ENCODE measurements around the gene IGSF9. TPM values are rescaled to one million over a fixed set of nuclear protein-coding genes. Genes with fewer than 3 reads are reported as not detected.

Gene IGSF9
- total and polyA plus RNA-seq, 10 of the 15 experiments (the other 5 are each of a cell fraction or from before 2014, with no cell fraction given), result 0.04 to 0.07 TPM; not detected in 8

DNA sequence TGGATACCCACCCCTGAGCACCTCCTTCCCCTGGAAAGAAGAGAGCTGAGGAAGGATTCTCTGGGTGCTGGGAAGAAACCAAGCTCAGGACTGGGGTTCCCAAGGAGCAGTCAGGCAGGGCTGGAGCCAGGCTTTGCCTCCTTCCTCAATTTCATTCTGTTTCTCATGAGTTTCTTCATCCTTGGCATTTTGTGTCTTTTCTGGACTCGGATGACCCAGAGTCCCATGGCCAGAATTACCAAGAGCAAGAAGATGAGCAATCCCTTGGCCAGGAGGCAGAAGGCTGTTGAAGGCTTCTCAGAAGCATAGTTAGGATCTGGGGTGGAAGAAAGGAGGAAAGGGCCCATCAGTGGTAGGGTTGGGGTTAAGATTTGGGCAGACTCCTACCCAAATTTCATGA is 6.1 kb upstream of the IGSF9 start (continued):
- no peak for TF ChIP-seq ASH2L (IDR thresholded peaks at IDR 0.05; ENCODE audit: borderline replicate concordance, low read depth)
- TF ChIP-seq SREBF2 (IDR thresholded peaks at IDR 0.05; ENCODE audit: low read length), result no peak
- no peak for TF ChIP-seq RBBP5 (conservative IDR thresholded peaks at IDR 0.05)
- TF ChIP-seq MXI1 (IDR thresholded peaks at IDR 0.05; ENCODE audit: low read depth, low read length), result no peak
- TF ChIP-seq POU2F2 (IDR thresholded peaks at IDR 0.05; ENCODE audit: borderline replicate concordance, low read depth, low read length), result no peak

DNA sequence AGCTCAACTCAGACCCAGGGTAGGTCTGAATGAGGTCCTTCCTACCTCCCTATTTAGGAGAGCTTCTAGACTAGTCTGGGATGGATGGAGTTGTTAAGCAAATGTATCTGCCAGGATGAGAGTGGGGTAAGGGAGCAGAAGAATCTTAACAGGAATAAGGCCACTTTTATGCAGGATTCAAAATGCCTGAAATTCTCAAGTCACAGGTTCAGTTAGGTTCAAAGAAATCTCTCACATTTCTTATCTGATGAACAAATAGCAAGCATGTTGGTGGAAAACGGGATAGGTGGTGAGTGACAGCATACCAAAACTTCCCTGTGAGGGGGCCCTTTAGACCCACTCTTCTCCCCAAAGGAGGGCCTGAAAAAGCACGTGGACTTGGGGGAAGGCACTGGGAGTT is 5.6 kb upstream of the IGSF9 start:
- ChIA-PET RAD21 (ENCODE audit: unreplicated experiment) (no interaction called here), SMC1A (ENCODE audit: uncharacterized antibody, unreplicated experiment) (interaction anchor here (3.1 kb wide), 1 partner anchor 55 kb away, joined by 11 read pairs; no protein-coding TSS in a partner anchor), POLR2A (no interaction called here), CTCF (interaction anchor here (0.6 kb wide), 1 partner anchor 55 kb away, joined by 3 read pairs; no protein-coding TSS in a partner anchor)
- Histone ChIP-seq H3K36me3 (ENCODE audit: control insufficient read depth in 2 of 2, insufficient read depth in 2 of 2, low read length in 1 of 2) (no peaks in the 10 kb centered on the region), H3K4me1 (ENCODE audit: control insufficient read depth, insufficient read depth, low read length) (no peaks in the 10 kb centered on the region), H3K27me3 (replicated peaks in 1 of 2; ENCODE audit: control insufficient read depth in 2 of 2, insufficient read depth in 2 of 2, low read length in 1 of 2) (peaks cover 4 to 5% of the 10 kb centered on the region in 2 experiments), H3K9ac (ENCODE audit: control insufficient read depth, insufficient read depth, low read length) (no peak overlapping the region), H3K9me3 (replicated peaks; ENCODE audit: control insufficient read depth, insufficient read depth, low read length) (no peaks in the 10 kb centered on the region), H3K27ac (ENCODE audit: control insufficient read depth, insufficient read depth) (no peak overlapping the region), H3K79me2 (ENCODE audit: control insufficient read depth, insufficient read depth, low read length) (no peaks in the 10 kb centered on the region), H4K20me1 (ENCODE audit: control insufficient read depth, insufficient read depth) (no peaks in the 10 kb centered on the region), H3K4me3 (no peak overlapping the region), H3K4me2 (ENCODE audit: control insufficient read depth, insufficient read depth) (no peak overlapping the region), H2AFZ (ENCODE audit: control insufficient read depth, low read depth, low read length) (no peak overlapping the region)
- intact Hi-C loops (cut with micrococcal nuclease; ENCODE audit: unreplicated experiment), result no loop called here
- in situ Hi-C loops (cut with MboI), result no loop called here
- no peak for DNase-seq (ENCODE audit: low read depth, low spot score)
- no TSS peak for BruUV-seq (replicated peaks)
- TF ChIP-seq, protein P1, sequence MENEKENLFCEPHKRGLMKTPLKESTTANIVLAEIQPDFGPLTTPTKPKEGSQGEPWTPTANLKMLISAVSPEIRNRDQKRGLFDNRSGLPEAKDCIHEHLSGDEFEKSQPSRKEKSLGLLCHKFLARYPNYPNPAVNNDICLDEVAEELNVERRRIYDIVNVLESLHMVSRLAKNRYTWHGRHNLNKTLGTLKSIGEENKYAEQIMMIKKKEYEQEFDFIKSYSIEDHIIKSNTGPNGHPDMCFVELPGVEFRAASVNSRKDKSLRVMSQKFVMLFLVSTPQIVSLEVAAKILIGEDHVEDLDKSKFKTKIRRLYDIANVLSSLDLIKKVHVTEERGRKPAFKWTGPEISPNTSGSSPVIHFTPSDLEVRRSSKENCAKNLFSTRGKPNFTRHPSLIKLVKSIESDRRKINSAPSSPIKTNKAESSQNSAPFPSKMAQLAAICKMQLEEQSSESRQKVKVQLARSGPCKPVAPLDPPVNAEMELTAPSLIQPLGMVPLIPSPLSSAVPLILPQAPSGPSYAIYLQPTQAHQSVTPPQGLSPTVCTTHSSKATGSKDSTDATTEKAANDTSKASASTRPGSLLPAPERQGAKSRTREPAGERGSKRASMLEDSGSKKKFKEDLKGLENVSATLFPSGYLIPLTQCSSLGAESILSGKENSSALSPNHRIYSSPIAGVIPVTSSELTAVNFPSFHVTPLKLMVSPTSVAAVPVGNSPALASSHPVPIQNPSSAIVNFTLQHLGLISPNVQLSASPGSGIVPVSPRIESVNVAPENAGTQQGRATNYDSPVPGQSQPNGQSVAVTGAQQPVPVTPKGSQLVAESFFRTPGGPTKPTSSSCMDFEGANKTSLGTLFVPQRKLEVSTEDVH (IDR thresholded peaks at IDR 0.05; ENCODE audit: low read depth, partially characterized antibody), result no peak
- TF ChIP-seq, protein P2, sequence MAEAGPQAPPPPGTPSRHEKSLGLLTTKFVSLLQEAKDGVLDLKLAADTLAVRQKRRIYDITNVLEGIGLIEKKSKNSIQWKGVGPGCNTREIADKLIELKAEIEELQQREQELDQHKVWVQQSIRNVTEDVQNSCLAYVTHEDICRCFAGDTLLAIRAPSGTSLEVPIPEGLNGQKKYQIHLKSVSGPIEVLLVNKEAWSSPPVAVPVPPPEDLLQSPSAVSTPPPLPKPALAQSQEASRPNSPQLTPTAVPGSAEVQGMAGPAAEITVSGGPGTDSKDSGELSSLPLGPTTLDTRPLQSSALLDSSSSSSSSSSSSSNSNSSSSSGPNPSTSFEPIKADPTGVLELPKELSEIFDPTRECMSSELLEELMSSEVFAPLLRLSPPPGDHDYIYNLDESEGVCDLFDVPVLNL (IDR thresholded peaks at IDR 0.05; ENCODE audit: low read depth, low read length), result no peak
- TF ChIP-seq IRF4 (IDR thresholded peaks at IDR 0.05; ENCODE audit: low read depth, low read length) (no peak), STAT1 (conservative IDR thresholded peaks at IDR 0.05) (no peak), HDAC6 (IDR thresholded peaks at IDR 0.05; ENCODE audit: unreplicated experiment) (no peak), SREBF1 (IDR thresholded peaks at IDR 0.05; ENCODE audit: low read length) (no peak), FOS (IDR thresholded peaks at IDR 0.05; ENCODE audit: borderline replicate concordance, extremely low read depth, insufficient read length) (no peak), SIX5 (IDR thresholded peaks at IDR 0.05; ENCODE audit: low read depth, low read length, severe bottlenecking) (no peak), FOXK2 (IDR thresholded peaks at IDR 0.05) (no peak)
- TF ChIP-seq, protein P3, sequence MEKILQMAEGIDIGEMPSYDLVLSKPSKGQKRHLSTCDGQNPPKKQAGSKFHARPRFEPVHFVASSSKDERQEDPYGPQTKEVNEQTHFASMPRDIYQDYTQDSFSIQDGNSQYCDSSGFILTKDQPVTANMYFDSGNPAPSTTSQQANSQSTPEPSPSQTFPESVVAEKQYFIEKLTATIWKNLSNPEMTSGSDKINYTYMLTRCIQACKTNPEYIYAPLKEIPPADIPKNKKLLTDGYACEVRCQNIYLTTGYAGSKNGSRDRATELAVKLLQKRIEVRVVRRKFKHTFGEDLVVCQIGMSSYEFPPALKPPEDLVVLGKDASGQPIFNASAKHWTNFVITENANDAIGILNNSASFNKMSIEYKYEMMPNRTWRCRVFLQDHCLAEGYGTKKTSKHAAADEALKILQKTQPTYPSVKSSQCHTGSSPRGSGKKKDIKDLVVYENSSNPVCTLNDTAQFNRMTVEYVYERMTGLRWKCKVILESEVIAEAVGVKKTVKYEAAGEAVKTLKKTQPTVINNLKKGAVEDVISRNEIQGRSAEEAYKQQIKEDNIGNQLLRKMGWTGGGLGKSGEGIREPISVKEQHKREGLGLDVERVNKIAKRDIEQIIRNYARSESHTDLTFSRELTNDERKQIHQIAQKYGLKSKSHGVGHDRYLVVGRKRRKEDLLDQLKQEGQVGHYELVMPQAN (conservative IDR thresholded peaks at IDR 0.05), result no peak
- TF ChIP-seq, protein P4, sequence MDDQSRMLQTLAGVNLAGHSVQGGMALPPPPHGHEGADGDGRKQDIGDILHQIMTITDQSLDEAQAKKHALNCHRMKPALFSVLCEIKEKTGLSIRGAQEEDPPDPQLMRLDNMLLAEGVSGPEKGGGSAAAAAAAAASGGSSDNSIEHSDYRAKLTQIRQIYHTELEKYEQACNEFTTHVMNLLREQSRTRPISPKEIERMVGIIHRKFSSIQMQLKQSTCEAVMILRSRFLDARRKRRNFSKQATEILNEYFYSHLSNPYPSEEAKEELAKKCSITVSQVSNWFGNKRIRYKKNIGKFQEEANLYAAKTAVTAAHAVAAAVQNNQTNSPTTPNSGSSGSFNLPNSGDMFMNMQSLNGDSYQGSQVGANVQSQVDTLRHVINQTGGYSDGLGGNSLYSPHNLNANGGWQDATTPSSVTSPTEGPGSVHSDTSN (IDR thresholded peaks at IDR 0.05; ENCODE audit: insufficient replicate concordance, low read depth, low read length), result no peak
- ATAC-seq, result no peak
- FAIRE-seq, result no peak
- WGBS (ENCODE audit: insufficient coverage, insufficient replicate concordance, low lambda C conversion rate, missing lambda C conversion rate), result 6% methylated on average over 2 of the region's 2 CpGs
